ENCODE measurements around the gene CCL8.
"Not testable (repeated sequence)": the region's sequence is repeated elsewhere in the genome, so short reads cannot be mapped to it uniquely, and the experiment has no call there.

The CCL8 gene

DNA sequence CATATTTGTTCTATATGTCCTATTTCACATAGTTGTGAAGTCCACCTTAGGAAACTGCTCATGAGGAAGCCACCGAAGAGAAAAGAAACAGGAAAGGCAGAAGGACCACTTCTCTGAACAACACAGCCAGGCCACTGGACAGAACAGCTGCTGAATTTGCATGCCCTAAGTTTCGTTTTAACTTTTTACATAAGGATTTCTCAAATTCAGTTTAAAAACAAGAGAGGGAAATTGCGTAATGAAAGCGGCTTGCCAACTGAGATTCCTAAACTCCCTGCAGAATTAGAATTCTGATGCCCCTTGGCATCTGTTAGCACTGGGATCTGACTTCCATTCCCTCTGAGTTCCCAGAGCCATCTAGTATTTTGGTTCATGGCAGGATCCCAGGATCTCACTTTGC, 5.0 kb upstream of the CCL8 start:
- DNase-seq (ENCODE audit: low read depth in 2 of 2) = no peak

DNA sequence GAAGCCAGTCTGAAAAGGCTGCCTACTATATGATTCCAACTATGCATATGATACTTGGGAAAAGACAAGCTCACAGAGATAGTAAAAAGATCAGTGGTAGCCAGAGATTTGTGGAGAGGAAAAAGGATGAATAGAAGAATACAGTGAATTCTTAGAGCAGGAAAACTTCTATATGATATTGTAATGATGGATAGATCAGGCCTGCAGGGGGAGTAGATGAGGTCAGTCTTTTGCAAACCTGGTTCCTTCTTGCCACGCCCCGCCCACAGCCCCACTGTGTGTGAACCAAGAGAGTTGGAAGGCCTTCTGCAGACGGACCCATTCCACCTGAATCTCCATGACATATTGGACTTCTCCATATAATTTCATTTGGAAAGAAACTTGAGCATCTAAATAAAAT, 761 bp upstream of the CCL8 start:
- DNase-seq (ENCODE audit: low read depth in 2 of 2) = peak in 1 of 2 donors; percentile 7

DNA sequence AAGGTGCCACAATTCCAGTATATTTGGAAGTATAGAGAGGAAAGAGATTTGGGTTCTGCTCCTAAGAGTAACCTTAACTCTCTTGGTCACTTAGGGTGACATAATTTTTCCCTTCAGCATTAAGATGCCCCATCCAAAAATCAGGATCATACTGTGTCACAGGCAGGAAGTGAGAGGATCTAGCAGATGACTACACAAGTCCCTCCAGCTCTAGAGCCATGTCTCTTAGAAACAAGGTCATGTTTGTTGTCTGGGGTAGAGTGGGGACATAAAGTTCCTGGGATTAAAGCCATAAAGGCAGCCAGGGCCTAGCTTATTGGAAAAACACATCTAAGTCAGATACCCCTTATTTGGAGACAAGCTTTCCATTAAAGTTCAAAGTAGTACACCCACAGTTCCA, 2.7 kb downstream of the CCL8 start:
- no peak for DNase-seq (ENCODE audit: low read depth in 2 of 2)

DNA sequence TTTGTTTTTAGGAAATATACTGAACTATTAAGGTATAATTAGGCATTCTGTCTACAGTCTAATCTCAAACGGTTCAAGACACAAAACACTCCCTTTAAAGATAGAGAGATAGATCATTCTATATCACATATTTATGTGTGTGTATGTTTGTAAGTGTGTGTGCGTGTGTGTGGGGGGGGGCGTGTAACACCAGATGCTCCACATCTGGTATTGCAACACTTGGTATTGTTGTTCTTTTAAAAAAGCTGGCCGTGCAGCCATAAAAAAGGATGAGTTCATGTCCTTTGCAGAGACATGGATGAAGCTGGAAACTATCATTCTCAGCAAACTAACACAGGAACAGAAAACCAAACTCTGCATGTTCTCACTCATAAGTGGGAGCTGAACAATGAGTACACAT, 8.3 kb downstream of the CCL8 start:
- DNase-seq (ENCODE audit: low read depth in 2 of 2) = not testable (repeated sequence)

DNA sequence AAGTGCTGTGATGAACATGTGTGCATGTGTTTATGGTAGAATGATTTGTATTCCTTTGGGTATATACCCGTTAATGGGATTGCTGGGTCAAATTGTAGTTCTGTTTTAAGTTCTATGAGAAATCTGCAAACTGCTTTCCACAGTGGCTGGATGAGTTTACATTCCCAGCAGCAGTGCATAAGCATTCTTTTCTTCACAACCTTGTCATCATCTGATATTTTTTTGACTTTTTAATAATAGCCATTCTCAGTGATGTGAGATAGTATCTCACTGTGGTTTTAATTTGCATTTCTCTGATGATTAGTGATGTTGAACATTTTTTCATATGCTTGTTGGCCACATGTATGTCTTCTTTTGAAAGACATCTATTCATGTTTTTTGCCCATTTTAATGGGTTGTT, 18.5 kb downstream of the CCL8 start:
- DNase-seq (ENCODE audit: low read depth in 2 of 2) = no peak

DNA sequence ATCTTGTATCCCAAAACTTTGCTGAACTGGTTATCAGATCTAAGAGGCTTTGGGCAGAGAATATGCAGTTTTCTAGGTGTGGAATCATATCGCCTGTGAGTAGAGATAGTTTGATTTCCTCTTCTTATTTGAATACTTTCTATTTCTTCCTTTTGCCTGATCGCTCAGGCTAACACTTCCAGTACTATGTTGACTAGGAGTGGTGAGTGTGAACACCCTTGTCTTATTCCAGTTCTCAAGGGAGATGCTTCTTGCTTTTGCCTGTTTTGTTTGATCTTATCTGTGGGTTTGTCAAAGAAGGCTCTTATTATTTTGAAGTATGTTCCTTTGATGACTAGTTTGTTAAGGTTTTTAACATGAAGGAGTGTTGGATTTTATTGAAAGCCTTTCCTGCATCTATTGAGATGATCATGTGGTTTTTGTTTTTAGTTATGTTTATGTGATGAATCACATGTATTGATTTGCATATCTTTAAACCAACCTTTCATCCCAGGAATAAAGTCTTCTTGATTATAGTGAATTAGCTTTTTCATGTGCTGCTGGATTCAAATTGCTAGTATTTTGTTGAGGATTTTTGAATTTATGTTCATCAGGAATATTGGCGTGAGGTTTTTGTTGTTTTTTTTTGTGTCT, 20.0 kb downstream of the CCL8 start:
- DNase-seq (ENCODE audit: low read depth in 2 of 2) = no peak

DNA sequence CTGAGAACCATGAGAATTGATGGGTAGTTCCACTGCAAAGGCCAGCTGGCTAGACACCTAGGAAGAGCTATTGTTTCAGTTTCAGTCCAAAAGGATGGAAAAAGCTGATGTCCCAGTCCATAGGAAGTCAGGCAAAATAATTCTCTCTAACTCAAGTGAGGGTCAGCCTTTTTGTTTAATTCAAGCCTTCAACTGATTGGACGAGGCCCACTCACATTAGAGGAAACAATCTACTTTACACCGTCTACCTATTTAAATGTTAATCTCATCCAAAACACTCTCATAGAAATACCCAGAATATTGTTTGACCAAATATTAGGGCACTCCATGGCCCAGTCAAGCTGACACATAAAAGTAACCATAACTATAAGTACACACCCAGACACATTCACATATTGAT, 22.7 kb downstream of the CCL8 start:
- no peak for DNase-seq (ENCODE audit: low read depth in 2 of 2)

DNA sequence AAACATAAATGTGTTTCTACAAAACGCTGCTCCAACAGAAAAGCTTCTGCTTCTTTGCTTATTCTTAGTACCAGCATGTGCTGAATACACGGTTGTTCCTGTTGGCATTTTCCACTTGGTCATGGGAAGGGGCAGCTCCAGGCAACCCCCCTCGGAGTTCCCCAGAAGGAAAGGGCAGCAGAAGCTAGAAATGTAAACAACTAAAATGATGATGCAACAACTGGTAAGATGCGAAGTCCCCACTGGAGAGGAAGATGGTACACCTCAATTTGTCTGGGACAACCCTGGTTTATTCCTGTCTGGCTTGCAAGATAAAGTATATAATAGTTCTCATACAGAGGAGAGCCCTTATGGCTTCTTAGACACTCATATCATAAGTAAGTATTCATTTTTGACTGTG, 27.8 kb downstream of the CCL8 start:
- no peak for DNase-seq (ENCODE audit: low read depth in 2 of 2)

DNA sequence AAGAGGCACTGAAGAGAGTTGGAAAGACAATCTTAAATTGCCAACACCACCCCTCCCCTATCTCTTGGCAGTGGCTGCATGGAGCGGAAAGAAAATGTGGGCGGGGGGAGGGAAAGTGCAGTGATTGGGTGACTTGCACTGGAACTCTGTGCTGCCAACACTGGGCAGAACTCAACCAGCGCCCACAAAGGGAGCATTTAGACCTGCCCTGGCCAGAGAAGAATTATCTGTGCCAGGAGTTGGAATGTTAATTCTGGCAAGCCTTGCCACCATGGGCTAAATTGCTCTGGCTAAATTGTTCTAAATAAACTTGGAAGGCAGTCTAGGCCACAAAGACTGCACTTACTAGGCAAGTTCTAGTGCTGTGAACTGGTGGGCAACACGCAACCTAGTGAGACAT, 30.5 kb downstream of the CCL8 start:
- no peak for DNase-seq (ENCODE audit: low read depth in 2 of 2)

DNA sequence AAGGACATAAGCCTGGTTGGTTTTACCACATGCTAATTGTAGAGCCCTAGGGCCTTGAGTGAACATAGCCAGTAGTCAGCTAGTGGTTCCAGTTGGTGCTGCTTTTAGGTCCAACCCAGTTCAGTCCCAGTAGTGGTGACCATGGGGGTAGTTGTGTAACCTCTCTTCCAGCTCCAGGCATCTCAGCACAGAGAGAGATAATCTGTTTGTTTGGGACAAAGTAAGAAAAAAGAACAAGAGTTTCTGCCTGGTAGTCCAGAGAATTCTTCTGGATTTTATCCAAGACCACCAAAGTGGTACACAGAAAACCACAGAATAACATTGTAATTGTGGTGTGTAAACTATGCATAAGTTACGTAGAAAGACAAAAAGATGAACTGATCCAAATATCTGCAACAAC, 31.9 kb downstream of the CCL8 start:
- DNase-seq (ENCODE audit: low read depth in 2 of 2) = no peak

DNA sequence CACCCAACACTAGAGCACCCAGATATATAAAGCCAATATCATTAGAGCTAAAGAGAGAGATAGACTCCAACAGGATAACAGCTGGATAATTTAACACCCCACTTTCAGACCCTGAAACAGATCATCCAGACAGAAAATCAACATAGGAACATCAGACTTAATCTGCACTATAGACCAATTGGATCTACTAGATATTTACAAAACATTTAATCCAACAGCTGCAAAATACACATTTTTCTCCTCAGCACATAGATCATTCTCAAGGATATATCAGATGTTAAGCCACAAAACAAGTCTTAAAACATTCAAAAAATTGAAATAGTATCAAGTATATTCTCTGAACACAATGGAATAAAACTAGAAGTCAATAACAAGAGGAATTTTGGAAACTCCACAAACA, 33.0 kb downstream of the CCL8 start:
- DNase-seq (ENCODE audit: low read depth in 2 of 2) = no peak

DNA sequence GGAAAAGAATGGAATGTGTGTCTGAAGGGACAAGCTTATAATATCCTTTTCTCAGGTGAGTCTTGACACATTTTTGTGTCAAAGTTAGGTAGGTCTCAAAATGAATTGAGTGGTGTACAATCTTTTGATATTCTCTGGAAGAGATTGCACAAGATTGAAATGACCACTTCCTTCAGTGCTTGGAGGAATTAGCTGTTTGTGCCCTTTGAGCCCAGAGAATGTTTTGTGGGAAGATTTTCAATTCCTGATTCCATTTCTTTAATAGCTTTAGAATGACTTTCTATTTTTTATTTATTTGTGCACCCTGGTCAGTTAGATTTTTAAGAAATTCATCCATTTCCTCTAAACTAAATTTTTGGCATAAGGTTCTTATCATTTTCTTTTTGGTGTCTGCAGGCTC, 35.4 kb downstream of the CCL8 start:
- DNase-seq (ENCODE audit: low read depth in 2 of 2) = no peak

DNA sequence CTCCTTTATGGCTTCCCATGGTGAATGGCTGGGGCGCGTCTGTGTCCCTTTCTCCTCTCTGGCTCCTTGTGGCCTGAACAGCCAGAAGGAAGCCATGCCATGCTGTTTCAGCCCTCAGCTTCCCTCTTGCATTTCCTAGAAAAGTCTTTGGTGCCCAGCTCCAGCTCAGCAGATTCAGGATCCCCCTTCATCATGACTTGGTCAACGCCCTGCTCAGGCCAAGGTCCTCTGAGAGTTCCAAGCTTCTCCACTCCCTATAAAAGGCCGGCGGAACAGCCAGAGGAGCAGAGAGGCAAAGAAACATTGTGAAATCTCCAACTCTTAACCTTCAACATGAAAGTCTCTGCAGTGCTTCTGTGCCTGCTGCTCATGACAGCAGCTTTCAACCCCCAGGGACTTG, 37.0 kb downstream of the CCL8 start, which contains the start of gene CCL13:
TSS of gene CCL13 (plus strand) at position 287 of the 400 bp plus-strand sequence. CDS start at position 334, 47 bp downstream.
- no peak for DNase-seq (ENCODE audit: low read depth in 2 of 2)

DNA sequence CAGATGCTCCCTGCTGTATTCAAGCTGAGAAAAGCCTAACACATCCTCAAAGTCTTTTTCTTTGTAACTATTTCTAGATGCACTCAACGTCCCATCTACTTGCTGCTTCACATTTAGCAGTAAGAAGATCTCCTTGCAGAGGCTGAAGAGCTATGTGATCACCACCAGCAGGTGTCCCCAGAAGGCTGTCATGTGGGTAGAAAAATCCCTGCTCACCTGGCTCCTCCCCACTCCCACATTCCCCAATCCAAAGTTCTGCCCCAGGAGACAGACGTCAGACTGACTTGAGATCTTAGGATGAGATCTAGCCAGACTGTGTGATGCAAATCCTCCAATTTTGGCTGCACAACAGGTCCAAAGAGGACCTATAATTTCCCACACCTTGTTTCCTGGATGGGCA, 38.2 kb downstream of the CCL8 start:
- no peak for DNase-seq (ENCODE audit: low read depth in 2 of 2)

DNA sequence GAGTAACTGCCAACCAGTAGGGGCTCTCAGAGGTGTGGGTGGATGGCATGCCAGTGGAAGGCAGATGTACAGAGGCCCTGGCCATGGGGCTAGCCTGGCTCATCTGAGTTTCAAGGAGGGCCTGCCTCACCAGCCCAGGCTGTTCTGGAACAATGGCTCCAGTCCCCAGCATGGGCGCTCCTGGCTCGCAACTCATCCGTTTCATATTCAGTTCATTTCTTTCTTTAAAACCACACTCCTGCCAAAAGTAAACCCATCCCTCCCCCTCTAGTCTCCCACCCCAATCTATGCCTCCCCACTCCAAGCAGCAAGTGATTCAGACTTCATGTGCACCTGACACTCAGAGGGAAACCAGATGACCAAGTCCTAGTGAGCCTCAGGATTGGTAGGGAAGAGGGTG, 39.4 kb downstream of the CCL8 start:
- no peak for DNase-seq (ENCODE audit: low read depth in 2 of 2)

DNA sequence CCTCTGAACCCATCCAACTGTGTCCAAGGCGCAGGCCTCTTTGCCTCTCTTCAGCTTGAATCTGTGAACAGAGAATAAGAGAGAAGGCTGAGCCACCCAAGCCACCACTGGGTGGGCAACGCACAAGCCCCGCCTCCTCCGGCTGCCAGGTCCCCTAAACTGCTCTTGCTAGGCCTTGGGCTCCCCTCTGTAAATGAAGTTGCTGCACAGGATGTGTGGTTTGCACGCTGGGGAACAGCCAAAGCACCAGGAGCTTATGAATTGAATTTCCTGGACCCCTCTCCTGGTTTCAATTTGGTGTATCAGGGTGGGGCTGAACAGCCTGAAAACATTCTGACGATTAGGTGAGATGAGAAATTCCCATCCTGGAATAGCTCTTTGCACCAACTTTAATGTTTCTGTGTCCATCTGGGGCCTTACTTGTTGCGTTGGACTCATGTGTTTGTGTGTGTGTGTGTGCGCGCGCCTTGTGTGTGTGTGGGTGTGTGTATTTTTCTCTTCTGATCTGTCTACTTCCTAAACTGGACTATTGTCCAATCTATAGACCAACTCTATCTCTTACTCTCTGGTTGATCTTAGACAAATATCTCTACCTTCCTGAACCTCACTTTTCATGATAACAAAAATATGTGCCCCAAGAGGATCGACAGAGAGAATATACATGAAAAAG, 41.5 kb downstream of the CCL8 start:
- no peak for DNase-seq (ENCODE audit: low read depth in 2 of 2)

DNA sequence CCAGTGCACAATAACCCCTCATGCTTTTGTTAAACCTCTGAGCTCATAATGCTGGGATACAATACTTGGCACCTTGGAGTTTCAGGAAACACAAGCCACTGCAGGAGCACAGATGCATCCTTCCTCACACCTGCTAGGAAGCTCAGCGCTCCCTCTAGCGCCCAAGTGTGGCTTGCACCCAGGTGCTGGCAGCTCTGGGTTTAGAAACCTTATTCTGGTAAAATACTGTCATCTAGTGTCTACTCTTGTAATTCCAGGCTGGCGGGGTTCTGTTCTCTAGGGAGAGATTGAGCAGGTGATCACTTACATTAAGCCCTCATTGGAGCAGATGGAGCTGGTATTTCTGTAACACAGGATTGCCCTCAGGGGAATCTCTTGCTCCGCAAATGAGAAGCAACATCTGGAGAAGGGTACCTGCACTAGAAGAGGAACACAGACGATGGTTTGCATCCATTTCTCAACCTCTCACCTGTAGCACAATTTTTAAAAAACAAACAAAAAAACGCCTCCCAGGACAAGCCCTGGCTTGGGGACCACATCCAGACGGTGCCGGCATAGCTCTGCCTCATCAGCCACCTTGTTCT, 42.3 kb downstream of the CCL8 start:
- DNase-seq (ENCODE audit: low read depth in 2 of 2) = peak; percentile 70 to 75

DNA sequence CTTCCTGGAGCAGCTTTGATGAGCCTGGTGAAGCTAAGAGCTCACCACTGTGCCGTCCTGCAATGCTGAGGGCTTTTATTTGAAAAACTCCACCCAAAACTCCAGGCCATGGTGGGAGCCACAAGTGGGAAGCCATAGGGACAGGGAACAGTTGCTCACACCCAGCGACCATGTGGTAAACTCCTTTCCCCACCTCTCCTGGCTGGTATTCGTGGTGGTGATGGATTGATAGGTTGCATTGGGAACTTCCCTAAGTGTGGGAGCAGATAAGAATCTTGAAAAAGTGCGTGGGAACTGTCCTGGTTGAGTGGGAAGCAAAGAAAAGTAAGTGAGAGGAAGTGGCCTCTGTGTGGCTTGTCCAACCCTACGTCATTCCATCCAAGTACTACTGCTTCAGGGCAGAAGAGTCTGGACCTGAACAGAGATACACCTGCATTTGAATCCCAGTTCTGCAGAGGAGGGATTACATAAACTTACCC, 44.0 kb downstream of the CCL8 start, which contains the start of gene CCL1:
TSS of gene CCL1 (minus strand) at position 51 of the 479 bp plus-strand sequence. CDS start 72 bp downstream, outside the sequence.
- DNase-seq (ENCODE audit: low read depth in 2 of 2) = no peak

DNA sequence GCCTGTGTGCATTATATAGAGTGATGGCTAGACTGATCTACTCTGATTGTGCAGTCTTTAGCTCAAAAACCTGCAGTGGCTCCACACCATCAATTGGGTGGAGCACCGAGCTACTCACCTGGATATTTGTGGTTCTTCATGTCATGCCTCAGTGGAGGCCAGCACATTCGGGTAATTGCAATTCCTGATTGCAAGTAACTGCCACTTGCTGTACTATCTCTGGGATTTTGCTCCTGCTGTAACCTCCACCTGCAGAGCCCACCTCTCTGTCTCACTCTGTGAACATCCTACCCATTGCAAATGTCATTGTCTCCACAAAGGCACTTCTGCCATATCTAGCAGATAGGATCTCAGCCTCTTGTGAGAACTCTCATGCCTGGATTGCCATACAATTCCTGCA, 45.5 kb downstream of the CCL8 start:
- DNase-seq (ENCODE audit: low read depth in 2 of 2) = no peak

DNA sequence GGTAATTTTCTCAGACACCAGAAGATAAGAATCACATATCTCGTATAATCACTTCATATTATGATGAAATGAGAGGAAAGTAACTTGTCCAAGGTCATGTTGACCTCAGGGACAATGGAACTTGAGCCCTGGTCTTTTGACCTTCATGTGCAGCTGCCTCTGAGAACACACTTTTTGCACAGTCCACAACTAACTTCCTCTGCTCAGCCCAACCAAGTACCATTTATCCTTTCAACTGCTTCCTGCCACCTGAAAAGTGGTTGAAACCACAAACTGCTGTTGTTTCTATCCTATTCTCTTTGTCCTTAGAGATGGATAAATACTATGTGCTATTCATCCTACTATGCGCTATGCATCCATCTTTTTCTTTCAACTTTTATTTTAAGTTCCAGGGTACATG, 46.1 kb downstream of the CCL8 start:
- DNase-seq (ENCODE audit: low read depth in 2 of 2) = no peak

DNA sequence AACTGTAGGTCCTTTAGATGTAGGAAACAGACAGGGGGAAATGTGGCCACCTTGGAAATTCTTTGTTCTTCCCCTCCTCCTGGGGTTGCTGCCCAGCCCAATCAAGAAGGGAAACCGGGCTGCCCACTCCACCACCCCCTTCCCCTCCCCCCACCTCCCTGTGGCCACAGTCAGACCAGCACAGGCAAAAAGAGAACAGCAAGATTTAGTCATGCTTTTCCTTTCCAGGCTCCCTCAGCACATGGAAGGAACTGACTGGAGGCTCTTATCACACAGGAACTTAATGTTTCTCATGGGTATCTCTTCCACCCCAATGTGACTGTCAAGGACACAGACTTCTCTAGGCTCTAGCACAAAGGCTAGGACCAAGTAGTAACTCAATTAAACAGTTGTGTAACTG, 46.8 kb downstream of the CCL8 start:
- DNase-seq (ENCODE audit: low read depth in 2 of 2) = no peak

DNA sequence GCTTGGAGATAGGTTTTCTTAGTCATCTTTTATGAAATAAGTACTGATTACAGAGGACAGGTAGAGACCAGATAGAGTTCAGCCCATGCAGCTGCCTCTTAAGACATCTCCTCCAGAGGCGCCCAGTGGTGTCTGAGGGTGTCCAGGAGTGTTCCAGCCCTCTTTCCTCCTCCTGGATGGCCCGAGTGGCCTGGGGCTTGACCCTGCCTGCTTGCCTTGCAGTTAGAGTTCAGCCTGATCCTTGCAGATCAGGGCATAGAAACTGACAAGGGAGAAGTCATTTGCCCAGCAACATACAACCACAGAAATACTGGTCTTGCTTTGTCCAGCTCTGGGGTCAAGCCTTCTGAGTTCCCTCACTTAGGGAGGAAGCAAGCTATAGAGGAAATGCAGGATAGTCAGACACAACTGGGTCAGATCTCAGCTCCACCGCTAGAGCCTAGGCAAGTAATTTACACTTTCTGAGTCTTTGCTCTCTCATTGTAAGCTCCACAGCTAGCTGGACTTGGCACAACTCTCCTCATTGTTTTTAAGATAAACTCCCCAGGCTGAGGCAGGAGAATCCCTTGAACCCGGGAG, 47.4 kb downstream of the CCL8 start:
- no peak for DNase-seq (ENCODE audit: low read depth in 2 of 2)

Data from stimulated activated CD4-positive, alpha-beta T cell treated with anti-CD3 and anti-CD28 coated beads, Interleukin-4, amount 100 ng/mL, for 48 hours (primary cell).